Activated CD4-positive, alpha-beta T cell treated with anti-CD3 and anti-CD28 coated beads, Interleukin-2, amount 10 ng/mL, durations not matched to agents 24 days and 14 days (primary cell): ENCODE measurements around the gene PRR16. TPM values are rescaled to one million over a fixed set of nuclear protein-coding genes. Genes with fewer than 3 reads are reported as not detected.
"Not testable (repeated sequence)": the region's sequence is repeated elsewhere in the genome, so short reads cannot be mapped to it uniquely, and the experiment has no call there.

Experiments
- DNase-seq: peaks from one replicate; pipeline ENCODE4 v3.0.0; 2022
- H3K27ac Mint-ChIP-seq: one replicate; pipeline ENCODE4 v1.8.0; 2022; ENCODE audit warnings: mild to moderate bottlenecking, mixed read lengths
- H3K27me3 Mint-ChIP-seq: one replicate; pipeline ENCODE4 v1.8.0; 2022; ENCODE audit warnings: mixed read lengths
- H3K36me3 Mint-ChIP-seq: one replicate; pipeline ENCODE4 v1.8.0; 2022; ENCODE audit warnings: low read depth, mild to moderate bottlenecking, mixed read lengths
- H3K4me1 Mint-ChIP-seq: one replicate; pipeline ENCODE4 v1.8.0; 2021; ENCODE audit warnings: mixed read lengths
- H3K4me3 Mint-ChIP-seq: one replicate; pipeline ENCODE4 v1.8.0; 2022; ENCODE audit warnings: mild to moderate bottlenecking, moderate library complexity, mixed read lengths
- H3K9me3 Mint-ChIP-seq: one replicate; pipeline ENCODE4 v1.8.0; 2021; ENCODE audit warnings: mixed read lengths
- intact Hi-C: fragments of 100-400 bp; cut with micrococcal nuclease; formaldehyde crosslinking; loops from one replicate; pipeline ENCODE4 v1.15.1; 2023
- total RNA-seq: library from RNA; stranded (reverse); gene quantifications from 2 replicates; pipeline ENCODE4 v1.2.3, GENCODE V29; 2022

PRR16 gene
- total RNA-seq, 1 donor from 2014 or later, result not detected

- H3K9me3 Mint-ChIP-seq, result no peaks in the 10 kb centered on the region
- H3K4me1 Mint-ChIP-seq, result no peaks in the 10 kb centered on the region
- H3K36me3 Mint-ChIP-seq, result no peaks in the 10 kb centered on the region
- no peak overlapping the region for H3K27ac Mint-ChIP-seq
- H3K27me3 Mint-ChIP-seq, result peaks cover 5% of the 10 kb centered on the region
- intact Hi-C loops, result no loop called here
- H3K4me3 Mint-ChIP-seq, result no peak overlapping the region
- no peak for DNase-seq
Measured at GRCh38 chr5:120450910-120451309, 13.2 kb upstream of the PRR16 start.

- H3K27ac Mint-ChIP-seq, result no peak overlapping the region
- H3K4me1 Mint-ChIP-seq, result no peaks in the 10 kb centered on the region
- no peak for DNase-seq
- H3K4me3 Mint-ChIP-seq, result no peak overlapping the region
- peaks cover 5% of the 10 kb centered on the region for H3K27me3 Mint-ChIP-seq
- H3K9me3 Mint-ChIP-seq, result no peaks in the 10 kb centered on the region
- intact Hi-C loops, result no loop called here
- no peaks in the 10 kb centered on the region for H3K36me3 Mint-ChIP-seq
Measured at GRCh38 chr5:120451445-120451844, 12.7 kb upstream of the PRR16 start.

- Mint-ChIP-seq H3K9me3 (no peaks in the 10 kb centered on the region), H3K27ac (no peak overlapping the region), H3K4me1 (no peaks in the 10 kb centered on the region), H3K36me3 (no peaks in the 10 kb centered on the region), H3K27me3 (peaks cover 5% of the 10 kb centered on the region), H3K4me3 (no peak overlapping the region)
- no peak for DNase-seq
- intact Hi-C loops, result no loop called here
Measured at GRCh38 chr5:120452471-120452870, 11.6 kb upstream of the PRR16 start.

- Mint-ChIP-seq H3K4me3 (no peak overlapping the region), H3K27me3 (peaks cover 5% of the 10 kb centered on the region), H3K27ac (no peak overlapping the region), H3K4me1 (peaks cover 3% of the 10 kb centered on the region), H3K36me3 (no peaks in the 10 kb centered on the region), H3K9me3 (no peaks in the 10 kb centered on the region)
- no peak for DNase-seq
- intact Hi-C loops, result no loop called here
Measured at GRCh38 chr5:120454094-120454798, 9.9 kb upstream of the PRR16 start.

- H3K9me3 Mint-ChIP-seq, result no peaks in the 10 kb centered on the region
- intact Hi-C loops, result loop anchor here (5.0 kb wide), 2 partner anchors 984 to 1469 kb away; partner anchors contain the start of gene DTWD2
- no peaks in the 10 kb centered on the region for H3K36me3 Mint-ChIP-seq
- no peak overlapping the region for H3K4me3 Mint-ChIP-seq
- H3K27me3 Mint-ChIP-seq, result peaks cover 8% of the 10 kb centered on the region
- peaks cover 3% of the 10 kb centered on the region for H3K4me1 Mint-ChIP-seq
- no peak for DNase-seq
- H3K27ac Mint-ChIP-seq, result no peak overlapping the region
Measured at GRCh38 chr5:120456006-120456405, 8.1 kb upstream of the PRR16 start.

GRCh38 chr5:120457839-120458507 lies 6.1 kb upstream of the PRR16 start:
- Mint-ChIP-seq H3K36me3 (no peaks in the 10 kb centered on the region), H3K27ac (no peak overlapping the region), H3K4me3 (peak overlapping the region; percentile 62), H3K27me3 (peaks cover 20% of the 10 kb centered on the region), H3K4me1 (peaks cover 3% of the 10 kb centered on the region), H3K9me3 (no peaks in the 10 kb centered on the region)
- peak; percentile 86 for DNase-seq
- intact Hi-C loops, result loop anchor here (5.0 kb wide), 2 partner anchors 986 to 1471 kb away; partner anchors contain the start of gene DTWD2

GRCh38 chr5:120458508-120458847 lies 5.6 kb upstream of the PRR16 start:
- H3K4me3 Mint-ChIP-seq, H3K36me3 Mint-ChIP-seq, H3K27ac Mint-ChIP-seq, DNase-seq, H3K4me1 Mint-ChIP-seq, H3K9me3 Mint-ChIP-seq: not testable (repeated sequence)
- H3K27me3 Mint-ChIP-seq, result peaks cover 25% of the 10 kb centered on the region
- intact Hi-C loops, result loop anchor here (5.0 kb wide), 2 partner anchors 986 to 1471 kb away; partner anchors contain the start of gene DTWD2

- no peaks in the 10 kb centered on the region for H3K36me3 Mint-ChIP-seq
- no peak overlapping the region for H3K4me3 Mint-ChIP-seq
- intact Hi-C loops, result no loop called here
- DNase-seq, result no peak
- no peak overlapping the region for H3K27ac Mint-ChIP-seq
- H3K27me3 Mint-ChIP-seq, result peaks cover 43% of the 10 kb centered on the region
- peaks cover 12% of the 10 kb centered on the region for H3K4me1 Mint-ChIP-seq
- H3K9me3 Mint-ChIP-seq, result no peaks in the 10 kb centered on the region
Measured at GRCh38 chr5:120461251-120461650, 2.8 kb upstream of the PRR16 start.

GRCh38 chr5:120463006-120463680 lies 957 bp upstream of the PRR16 start:
- Mint-ChIP-seq H3K27me3 (peaks cover 53% of the 10 kb centered on the region), H3K36me3 (no peaks in the 10 kb centered on the region), H3K27ac (no peak overlapping the region), H3K4me1 (peaks cover 9% of the 10 kb centered on the region), H3K9me3 (no peaks in the 10 kb centered on the region), H3K4me3 (peak overlapping the region; percentile 59)
- DNase-seq, result no peak
- intact Hi-C loops, result no loop called here

GRCh38 chr5:120464627-120465435 lies 731 bp downstream of the PRR16 start:
- Mint-ChIP-seq H3K4me3 (peak overlapping the region; percentile 74), H3K9me3 (no peaks in the 10 kb centered on the region)
- peak; percentile 56 for DNase-seq

GRCh38 chr5:120465436-120465961 lies 1.4 kb downstream of the PRR16 start:
- Mint-ChIP-seq H3K27ac (no peak overlapping the region), H3K36me3 (no peaks in the 10 kb centered on the region), H3K27me3 (peaks cover 55% of the 10 kb centered on the region), H3K4me3 (peak overlapping the region; percentile 74), H3K4me1 (peaks cover 9% of the 10 kb centered on the region), H3K9me3 (no peaks in the 10 kb centered on the region)
- DNase-seq, result no peak
- intact Hi-C loops, result no loop called here

More at GRCh38 chr5:120464627-120465435, 731 bp downstream of the PRR16 start:
- peaks cover 55% of the 10 kb centered on the region for H3K27me3 Mint-ChIP-seq
- intact Hi-C loops, result no loop called here
- peaks cover 9% of the 10 kb centered on the region for H3K4me1 Mint-ChIP-seq
- H3K27ac Mint-ChIP-seq, result no peak overlapping the region
- H3K36me3 Mint-ChIP-seq, result no peaks in the 10 kb centered on the region

- Mint-ChIP-seq H3K27me3 (peaks cover 51% of the 10 kb centered on the region), H3K36me3 (no peaks in the 10 kb centered on the region), H3K27ac (no peak overlapping the region), H3K4me1 (peaks cover 9% of the 10 kb centered on the region), H3K4me3 (no peak overlapping the region), H3K9me3 (no peaks in the 10 kb centered on the region)
- DNase-seq, result no peak
- intact Hi-C loops, result no loop called here
Measured at GRCh38 chr5:120466341-120467006, 2.4 kb downstream of the PRR16 start.

- intact Hi-C loops, result no loop called here
- no peak overlapping the region for H3K4me3 Mint-ChIP-seq
- H3K36me3 Mint-ChIP-seq, result no peaks in the 10 kb centered on the region
- H3K4me1 Mint-ChIP-seq, result no peaks in the 10 kb centered on the region
- no peak for DNase-seq
- peaks cover 9% of the 10 kb centered on the region for H3K27me3 Mint-ChIP-seq
- no peaks in the 10 kb centered on the region for H3K9me3 Mint-ChIP-seq
- H3K27ac Mint-ChIP-seq, result no peak overlapping the region
Measured at GRCh38 chr5:120471971-120472370, 7.9 kb downstream of the PRR16 start.
